GM19193 (cell line): Measurements from ENCODE around the gene BEND4.

Experiments
- POLR2A ChIP-seq: IDR thresholded peaks from 4 replicates; pipeline ENCODE4 v1.6.1; 2011; ENCODE audit not compliant: insufficient read depth, insufficient read length; ENCODE audit errors: extremely low read depth

Gene BEND4

DNA sequence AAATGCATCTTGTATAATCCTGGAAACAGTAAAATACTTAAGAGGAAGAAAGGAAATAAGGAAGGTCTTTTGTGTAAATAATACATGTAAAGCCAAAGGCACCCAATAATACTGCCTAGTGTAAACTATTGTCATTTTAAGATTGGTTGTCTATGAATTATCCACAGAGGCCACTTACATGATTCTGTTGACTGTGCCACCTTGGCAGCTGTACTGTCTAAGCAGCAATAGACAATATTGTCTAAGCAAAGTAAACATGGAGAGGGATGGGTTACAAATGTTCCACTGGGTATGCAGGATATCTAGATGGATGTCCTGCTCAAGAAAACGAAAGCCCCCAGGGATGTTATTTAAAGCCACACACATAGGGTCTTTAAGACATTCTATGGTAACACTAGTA lies 19.4 kb downstream of the BEND4 start:
- no peak for TF ChIP-seq POLR2A

DNA sequence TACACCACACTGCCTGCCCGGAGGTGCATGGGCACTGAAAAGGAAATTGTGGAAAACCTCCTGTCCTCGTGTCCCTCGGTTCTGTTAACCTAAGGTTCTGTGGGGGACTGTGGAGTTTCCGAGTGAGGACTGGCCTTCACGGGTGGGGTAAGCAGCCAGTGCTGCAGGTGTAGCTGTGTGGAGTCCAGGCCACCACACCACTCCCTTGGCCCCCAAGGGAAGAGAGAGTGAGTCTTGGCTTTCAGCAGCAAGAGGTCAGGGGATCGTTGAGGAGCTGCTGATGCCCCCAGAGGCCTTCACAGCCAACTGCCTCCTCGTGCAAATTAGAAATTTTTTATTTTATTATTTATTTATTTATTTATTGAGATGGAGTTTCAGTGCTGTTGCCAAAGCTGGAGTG lies 20.4 kb downstream of the BEND4 start:
- no peak for TF ChIP-seq POLR2A

DNA sequence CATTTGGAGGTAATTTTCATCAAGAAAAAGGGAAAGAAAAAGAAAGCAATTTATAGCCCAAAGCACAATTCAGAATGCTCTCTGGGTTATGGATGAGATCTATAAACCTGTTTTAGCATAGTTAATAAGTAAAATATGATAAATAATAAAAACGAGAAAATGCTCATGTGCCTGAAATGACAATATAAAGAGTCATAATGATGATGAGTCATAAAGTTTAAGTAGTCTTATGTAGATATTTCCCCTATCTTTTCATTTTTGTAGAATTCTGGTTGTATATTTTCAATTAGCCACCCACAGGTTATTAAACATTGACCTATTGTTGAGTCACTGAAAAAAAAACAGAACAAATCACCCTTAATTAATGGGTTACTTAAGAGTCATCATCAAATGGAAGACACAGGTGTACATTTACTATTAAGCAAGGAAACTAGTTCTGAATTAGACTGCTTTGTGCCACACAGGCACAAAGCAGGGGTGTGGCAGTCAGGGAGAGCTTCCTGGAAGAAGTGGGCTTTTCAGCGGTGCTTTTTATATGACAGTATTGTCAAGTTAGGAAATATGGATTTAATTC lies 29.3 kb downstream of the BEND4 start:
- no peak for TF ChIP-seq POLR2A

DNA sequence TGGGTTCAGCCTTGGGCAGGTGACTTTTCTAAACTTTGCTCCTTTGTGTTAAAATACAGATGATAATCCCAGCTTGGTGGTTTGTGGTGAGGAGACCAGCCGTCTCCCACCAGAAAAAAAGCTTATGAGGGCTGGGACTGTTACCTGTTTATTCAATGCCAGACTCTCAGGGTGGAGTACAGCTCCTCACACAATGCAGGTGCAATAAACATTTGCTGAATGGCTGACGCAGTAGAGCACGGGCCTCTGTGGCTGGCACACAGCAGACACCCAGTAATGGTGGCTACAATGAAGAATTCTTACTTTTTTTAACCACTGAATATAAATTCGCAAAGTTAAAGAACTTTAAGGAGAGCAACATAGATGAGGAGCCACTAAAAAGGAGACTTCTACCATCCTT lies 30.2 kb downstream of the BEND4 start:
- TF ChIP-seq POLR2A = no peak

DNA sequence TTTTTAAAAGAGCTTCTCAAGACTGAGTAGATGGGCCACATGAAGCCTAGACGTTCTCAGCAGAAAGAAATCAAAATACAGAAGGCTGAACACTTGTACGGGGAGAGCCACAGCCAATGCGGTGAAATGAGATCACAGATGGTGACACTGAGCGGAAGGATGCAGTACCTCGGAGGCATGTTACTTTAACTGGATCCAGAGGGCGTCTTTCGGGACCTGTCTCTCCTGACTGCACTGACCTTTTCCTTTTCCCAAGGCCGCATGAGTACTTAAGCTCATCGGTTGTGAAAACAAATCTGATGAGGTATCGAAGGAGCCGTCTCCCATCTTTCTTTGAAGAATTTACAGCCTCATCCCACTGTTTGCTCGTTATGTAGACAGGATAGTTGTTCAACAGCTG lies 32.6 kb downstream of the BEND4 start:
- no peak for TF ChIP-seq POLR2A

DNA sequence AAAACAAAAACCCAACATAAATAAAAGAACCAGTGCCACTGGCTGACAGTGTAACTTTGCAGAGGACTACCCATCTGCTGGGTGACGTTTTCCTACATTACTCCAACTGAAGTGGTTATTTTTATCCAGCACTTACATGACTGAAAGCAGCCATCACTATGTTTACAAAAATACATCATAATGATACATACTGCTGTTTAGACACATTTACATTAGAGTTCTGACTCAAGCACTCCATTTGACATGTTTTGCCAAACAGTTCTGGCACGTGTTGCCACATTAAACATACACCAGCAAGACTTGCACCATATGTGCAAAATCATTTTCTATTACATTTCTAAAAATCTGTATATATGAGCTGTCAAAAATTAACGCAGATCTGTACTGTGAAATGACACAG lies 39.6 kb downstream of the BEND4 start:
- TF ChIP-seq POLR2A = no peak

DNA sequence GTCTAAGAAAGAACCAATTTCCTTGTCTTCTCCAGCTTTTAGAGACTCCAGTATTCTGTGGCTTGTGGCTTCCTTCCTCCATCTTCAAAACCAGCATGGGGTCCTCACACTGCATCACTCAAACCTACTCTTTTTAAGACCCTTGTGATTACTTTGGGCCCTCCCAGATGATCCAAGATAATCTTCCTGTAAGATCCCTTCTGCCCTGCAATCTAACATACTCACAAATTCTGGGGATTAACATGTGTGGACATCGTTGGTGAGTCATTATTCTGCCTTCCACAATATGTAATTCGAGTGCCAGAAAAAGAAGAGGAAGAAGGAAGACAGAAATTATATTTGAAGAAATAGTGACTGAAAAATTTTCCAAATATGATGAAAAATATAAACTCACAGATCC lies 47.9 kb downstream of the BEND4 start:
- TF ChIP-seq POLR2A = no peak

DNA sequence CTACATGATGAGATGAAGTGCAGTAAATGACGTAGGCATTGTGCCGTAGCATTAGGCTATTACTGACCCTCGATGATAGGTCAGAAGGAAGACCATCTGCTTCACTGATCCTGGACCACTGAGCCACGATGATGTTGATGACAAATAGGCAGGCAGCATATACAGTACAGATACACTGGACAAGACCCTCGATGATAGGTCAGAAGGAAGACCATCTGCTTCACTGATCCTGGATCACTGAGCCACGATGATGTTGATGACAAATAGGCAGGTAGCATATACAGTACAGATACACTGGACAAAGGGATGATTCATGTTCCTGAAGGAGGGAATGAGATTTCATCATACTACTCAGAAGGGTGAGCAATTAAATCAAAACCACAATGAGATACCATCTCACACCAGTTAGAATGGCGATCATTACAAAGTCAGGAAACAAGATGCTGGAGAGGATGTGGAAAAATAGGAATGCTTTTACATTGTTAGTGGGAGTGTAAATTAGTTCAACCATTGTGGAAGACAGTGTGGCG lies 50.9 kb downstream of the BEND4 start:
- no peak for TF ChIP-seq POLR2A

DNA sequence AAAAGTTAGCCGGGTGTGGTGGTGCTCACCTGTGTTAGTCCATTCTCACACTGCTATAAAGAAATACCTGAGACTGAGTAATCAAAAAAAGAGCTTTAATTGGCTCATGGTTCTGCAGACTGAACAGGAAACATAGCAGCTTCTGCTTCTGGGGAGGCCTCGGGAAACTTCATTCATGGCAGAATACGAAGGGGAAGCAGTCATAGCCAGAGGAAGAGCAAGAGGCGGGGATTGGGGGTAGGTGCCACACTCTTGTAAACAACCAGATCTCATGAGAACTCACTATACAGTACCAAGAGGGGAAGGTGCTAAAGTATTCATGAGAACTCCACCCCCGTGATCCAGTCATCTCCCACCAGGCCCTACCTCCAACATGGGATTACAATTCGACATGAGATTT lies 64.1 kb downstream of the BEND4 start:
- no peak for TF ChIP-seq POLR2A

DNA sequence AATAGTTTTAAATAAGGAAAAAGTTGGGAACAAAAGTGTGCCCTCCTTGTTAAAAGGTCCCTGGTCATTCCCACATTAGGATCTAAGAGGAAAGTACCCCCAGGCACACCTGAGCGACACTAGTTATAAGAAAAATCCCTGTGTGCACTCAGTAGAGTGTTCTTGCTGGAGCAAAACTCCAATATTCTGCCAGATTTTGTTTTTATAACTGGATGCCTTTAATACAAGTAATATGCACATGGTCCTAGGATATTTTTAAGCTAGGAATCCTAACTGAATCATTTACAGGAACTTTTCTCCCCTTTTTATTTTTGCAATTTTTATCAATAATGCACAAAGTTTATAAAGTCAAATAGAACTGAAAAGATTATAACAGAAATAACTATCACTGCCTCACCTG lies 68.6 kb downstream of the BEND4 start:
- no peak for TF ChIP-seq POLR2A

DNA sequence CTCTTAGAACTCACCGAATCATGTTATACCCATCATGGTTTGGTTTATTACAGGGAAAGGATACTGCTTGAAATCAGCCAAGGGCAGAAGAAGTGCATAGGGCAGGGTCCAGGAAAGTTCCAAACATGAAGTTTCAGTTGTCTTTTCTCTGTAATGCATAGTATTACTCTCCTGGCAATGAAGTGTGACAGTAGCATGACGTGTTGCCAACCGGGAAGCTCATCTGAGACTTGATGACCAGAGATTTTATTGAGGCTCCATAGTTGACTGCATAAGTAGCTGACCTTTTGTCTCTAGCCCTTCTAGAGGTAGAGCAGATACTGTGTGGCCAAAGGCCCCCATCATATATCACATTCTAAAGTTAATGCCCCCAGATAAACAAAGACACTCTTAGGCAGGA lies 72.1 kb downstream of the BEND4 start:
- no peak for TF ChIP-seq POLR2A

DNA sequence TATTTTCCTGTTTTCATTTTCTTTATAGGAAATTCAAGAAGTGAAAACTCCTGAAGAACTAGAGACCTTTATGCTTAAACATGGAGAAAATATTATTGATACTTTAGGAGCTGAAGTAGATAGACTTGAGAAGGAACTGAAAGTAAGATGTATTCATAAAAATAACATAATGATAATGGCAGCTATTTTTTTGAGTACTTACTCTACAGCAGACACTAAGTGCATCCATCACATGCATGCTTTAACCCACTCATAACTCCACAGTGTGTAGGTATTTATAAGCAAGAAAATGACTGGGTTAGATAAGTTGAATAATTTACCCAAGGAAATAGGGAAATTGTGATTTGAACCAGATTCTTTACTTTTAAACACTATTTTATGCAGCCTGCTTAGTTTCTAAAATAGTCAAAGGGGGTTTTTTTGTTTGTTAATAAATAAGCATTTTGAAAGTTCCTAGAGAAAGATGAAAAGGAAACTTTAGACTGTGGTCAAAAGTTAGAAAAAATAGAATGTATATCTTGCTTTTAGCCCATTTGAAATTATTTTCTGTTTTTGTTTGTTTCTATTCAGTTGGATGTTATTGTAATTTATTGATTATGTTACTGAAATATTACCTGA lies 74.2 kb downstream of the BEND4 start:
- TF ChIP-seq POLR2A = no peak

DNA sequence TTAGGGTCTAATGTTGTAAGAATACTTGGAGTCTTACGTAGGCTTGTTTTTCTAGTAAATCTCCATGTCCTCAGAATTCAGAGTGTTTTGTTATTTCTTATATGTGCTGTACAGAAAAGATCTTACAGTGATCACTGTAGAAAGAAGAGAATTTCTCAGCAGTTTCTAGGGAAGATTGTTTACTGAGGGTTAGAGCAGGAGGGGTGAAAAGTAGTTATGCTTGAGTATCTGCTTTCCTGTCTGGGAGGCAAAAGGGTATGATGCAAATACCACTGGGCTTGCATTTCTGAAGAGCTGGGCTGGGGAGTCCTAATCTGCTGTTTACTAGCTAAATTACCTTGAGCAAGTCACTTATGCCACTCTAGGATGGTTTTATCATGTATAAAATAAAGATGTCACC lies 78.2 kb downstream of the BEND4 start:
- no peak for TF ChIP-seq POLR2A

DNA sequence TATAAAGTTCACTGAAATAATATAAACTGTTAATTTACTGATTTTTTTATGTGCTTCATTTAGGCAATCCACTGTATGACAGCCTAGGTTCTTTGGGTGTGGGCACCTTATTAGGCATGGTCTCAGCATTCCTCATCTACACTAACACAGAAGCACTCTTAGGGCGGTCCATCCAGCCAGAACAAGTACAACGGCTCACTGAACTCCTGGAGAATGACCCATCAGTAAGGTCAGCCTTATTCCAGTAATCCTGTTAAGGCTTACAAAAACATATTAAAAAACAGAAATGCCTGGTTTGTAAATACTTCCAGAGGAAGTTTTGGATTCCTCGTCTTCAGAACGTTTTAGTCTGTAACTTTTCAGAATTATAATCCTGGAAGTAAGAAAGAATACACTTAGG lies 82.0 kb downstream of the BEND4 start:
- no peak for TF ChIP-seq POLR2A

DNA sequence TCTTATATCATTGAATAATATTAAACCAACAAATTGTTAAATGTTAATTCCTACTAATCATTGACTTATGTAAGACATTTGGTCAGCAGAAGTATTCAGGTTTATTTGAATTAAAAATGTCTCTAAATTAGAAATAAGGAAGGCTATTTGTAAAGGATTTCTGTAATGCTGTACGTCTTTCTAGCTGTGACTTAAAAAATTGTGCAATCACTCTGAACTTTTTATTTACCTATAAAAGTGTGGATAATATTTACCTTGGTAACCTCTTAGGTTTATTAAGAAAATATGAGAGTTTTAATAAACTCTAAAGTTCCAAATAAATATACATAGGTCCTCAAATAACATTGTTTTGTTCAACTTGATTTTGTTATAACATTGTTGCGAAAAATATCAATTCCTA lies 85.2 kb downstream of the BEND4 start:
- TF ChIP-seq POLR2A = no peak

DNA sequence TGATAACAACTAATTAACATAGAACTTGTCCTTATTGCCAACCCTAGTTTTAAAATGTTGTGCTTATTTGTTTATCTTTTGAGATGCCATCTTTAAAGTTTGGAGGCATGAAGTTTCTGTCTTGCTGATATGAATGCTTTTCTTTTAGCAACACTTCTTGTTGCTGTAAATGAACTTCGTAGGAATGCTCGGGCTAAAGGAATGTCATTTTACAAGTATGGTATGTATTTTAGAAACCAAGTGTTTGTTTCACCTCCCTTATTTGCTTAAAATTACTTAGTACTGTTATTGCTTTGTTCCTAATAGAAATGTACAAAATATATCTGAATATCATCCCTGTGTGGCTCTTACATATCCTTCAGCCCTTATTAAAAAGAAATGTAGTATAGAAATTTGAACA lies 86.1 kb downstream of the BEND4 start:
- TF ChIP-seq POLR2A = no peak
